Cardiac fibroblast (primary cell): ENCODE data around the gene TANGO2.

Experiments used
- DNase-seq, 2 donors: peaks; one replicate each; pipeline versions ENCODE4 v3.0.0 to v3.0.0-alpha.2; 2010; ENCODE audit warnings: low read depth in 2 of 2
- H3K4me3 ChIP-seq, 2 donors: replicated peaks in 1 of 2; 1 replicate in 1 of 2; 2 replicates in 1 of 2; pipeline ENCODE4 v1.5.1; 2011; ENCODE audit warnings: low read depth in 2 of 2, low read length in 2 of 2, mild to moderate bottlenecking in 2 of 2, moderate library complexity in 1 of 2
- TF ChIP-seq, protein P1 (sequence below): IDR thresholded peaks from one replicate; pipeline ENCODE4 v1.5.1; 2011; ENCODE audit warnings: low read depth, mild to moderate bottlenecking, low read length, inconsistent platforms

TANGO2 gene

DNA sequence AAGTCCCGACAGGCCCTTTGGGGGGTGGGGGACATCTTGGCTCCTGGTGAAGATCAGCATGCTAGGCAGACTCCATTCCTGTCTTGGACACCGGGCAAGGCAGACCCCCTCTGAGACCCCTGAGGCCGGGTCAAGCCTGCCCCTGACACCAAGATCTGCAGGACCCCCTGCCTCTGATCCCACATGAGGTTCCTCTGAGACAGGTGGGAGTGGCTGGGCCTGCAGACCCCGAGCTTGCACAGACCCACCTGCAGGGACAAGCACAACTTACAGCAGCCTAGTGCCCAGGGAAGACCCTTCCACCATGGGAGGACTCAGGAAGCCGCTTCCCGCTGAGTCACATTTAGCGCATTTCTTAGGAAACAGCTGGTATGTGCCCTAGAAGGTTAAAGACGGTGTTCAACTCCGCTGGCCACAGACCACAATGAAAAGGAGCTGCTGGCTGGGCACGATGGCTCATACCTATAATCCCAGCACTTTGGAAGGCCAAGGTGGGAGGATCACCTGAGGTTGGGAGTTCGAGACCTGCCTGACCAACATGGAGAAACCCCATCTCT is 19.8 kb upstream of the TANGO2 start:
- no peak overlapping the region for H3K4me3 ChIP-seq
- DNase-seq: peak; percentile 16 to 34
- TF ChIP-seq, protein P1, sequence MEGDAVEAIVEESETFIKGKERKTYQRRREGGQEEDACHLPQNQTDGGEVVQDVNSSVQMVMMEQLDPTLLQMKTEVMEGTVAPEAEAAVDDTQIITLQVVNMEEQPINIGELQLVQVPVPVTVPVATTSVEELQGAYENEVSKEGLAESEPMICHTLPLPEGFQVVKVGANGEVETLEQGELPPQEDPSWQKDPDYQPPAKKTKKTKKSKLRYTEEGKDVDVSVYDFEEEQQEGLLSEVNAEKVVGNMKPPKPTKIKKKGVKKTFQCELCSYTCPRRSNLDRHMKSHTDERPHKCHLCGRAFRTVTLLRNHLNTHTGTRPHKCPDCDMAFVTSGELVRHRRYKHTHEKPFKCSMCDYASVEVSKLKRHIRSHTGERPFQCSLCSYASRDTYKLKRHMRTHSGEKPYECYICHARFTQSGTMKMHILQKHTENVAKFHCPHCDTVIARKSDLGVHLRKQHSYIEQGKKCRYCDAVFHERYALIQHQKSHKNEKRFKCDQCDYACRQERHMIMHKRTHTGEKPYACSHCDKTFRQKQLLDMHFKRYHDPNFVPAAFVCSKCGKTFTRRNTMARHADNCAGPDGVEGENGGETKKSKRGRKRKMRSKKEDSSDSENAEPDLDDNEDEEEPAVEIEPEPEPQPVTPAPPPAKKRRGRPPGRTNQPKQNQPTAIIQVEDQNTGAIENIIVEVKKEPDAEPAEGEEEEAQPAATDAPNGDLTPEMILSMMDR: no peak

DNA sequence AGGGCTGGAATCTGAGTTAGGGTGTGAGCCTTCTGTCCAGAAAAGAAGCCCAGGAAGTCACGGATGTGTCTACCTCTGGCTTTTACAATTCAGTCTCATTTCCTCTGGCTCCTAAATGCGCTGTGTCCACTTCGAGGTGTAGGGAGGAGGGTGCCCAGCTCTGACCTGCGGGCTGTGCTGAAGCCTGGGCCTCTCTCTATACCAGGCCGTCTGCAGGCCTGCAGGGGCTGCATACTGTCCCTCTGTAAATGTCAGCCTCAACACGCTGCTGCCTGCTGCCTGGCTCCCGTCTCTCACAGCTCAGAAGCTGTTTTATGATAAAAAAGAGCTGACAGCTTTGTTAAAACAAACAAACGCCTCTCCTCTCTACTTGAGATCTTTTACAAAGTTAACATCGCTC is 18.8 kb upstream of the TANGO2 start:
- no peak overlapping the region for H3K4me3 ChIP-seq
- TF ChIP-seq, protein P1: no peak
- DNase-seq: no peak

DNA sequence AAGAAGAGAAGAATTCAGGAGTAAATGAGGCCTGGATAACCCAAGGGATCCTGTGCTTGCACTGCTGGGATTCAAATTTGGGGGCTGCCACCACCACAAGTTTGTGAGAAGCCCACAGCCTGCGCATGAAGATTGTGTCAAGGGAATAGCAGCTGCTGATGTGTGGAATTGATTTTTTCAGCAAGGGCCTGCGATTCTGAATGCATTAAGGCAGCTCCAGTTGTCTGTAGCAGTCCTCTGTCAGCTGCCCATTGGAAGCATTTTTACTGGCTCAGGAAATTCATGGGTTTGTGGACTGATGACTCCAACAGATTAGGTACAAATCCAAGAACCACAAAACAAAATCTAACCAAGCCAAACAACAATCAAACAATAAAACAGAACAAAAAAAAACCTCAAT is 18.3 kb upstream of the TANGO2 start:
- no peak overlapping the region for H3K4me3 ChIP-seq
- DNase-seq: no peak
- TF ChIP-seq, protein P1: no peak

DNA sequence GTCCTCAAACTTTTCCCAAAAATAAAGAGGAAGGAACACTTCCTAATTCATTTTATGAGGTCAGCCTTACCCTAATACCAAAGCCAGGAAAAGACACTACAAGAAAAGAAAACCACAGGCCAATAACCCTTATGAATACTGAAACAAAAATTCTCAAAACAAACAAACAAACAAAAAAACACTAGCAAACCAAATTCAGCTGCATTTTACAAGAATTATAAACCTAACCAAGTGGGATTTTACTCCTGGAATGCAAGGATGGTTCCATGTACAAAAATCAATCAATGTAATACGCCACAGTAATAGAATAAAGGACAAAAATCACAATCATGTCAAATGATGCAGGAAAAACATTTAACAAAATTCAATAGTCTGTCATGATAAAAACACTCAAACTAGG is 17.6 kb upstream of the TANGO2 start:
- TF ChIP-seq, protein P1: no peak
- H3K4me3 ChIP-seq: no peak overlapping the region
- DNase-seq: no peak

DNA sequence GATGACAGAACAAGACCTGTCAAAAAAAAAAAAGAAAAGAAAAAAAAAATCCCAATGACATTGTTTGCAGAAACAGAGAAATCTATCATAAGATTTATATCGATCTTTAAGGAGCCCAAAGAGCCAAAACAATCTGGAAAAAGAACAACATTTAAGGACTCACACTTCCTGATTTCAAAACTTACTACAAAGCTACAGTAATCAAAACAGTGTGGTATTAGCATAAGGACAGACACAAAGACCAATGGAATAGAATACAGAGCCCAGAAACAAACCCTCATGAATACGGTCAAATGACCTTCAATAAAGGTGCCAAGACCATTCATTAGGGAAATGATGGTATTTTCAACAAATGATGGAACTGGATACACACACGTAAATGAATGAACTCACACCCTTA is 16.4 kb upstream of the TANGO2 start:
- TF ChIP-seq, protein P1: no peak
- no peak overlapping the region for H3K4me3 ChIP-seq
- DNase-seq: no peak

DNA sequence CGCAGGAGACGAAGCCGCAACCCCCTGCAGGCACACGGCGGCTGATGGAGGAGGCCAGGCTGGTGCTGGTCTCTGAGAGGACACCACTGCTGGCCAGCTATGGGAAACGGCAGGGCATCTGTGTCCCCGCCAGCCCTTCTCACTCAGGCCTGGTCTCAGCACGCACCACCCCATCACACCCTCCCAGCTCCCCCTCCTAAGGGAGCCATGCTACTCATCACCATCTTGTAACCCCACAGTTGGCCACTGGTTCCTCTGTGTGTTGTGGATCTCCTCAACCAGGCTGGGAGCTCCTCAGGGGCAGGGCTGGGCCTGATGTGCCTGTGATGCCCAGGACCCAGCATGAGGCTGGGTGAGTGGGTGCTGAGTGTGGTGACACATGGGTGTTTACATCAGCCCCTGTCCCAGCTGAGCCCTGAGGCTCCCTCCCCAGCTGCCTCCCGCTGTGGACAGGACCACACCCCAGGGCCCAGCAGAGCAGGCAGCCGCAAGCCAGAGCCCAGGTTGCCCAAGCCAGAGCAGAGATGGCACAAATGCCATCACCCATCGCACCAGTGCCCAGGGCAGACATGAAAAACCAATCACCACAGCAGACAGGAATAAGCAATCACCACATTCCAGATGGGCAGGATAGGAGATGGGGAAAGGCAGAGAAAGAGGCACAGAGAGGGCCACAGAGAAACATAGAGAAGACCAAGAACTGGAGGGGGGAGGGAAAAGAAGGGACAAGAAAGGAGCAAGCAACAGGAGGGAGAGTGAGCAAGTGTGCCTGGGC is 12.5 kb upstream of the TANGO2 start:
- TF ChIP-seq, protein P1: no peak
- DNase-seq: no peak
- H3K4me3 ChIP-seq: no peak overlapping the region
